ENCODE data around the gene BMPR2.

- no peak for TF ChIP-seq CTCF (IDR thresholded peaks at IDR 0.05; ENCODE audit: low read depth, low read length, missing input control)
- TF ChIP-seq TAF1 (conservative IDR thresholded peaks at IDR 0.05), result no peak
- TF ChIP-seq JUND (IDR thresholded peaks at IDR 0.05), result no peak
- no peak for TF ChIP-seq EGR1 (IDR thresholded peaks at IDR 0.05; ENCODE audit: low read depth in 2 of 2)
- TF ChIP-seq RAD21 (IDR thresholded peaks at IDR 0.05), result no peak
- TF ChIP-seq YY1 (IDR thresholded peaks at IDR 0.05), result no peak
- no peak for TF ChIP-seq REST (IDR thresholded peaks at IDR 0.05)
- no peak for TF ChIP-seq SP1 (IDR thresholded peaks at IDR 0.05)
- TF ChIP-seq MAX (IDR thresholded peaks at IDR 0.05), result no peak
- TF ChIP-seq NR2F2 (IDR thresholded peaks at IDR 0.05), result no peak
These were observed 114.4 kb downstream of the BMPR2 start for GRCh38 chr2:202490479-202490878.

Data from liver (tissue), 3 donors.